HG03025 (cell line): Measurements from ENCODE around the gene SHC3.

Experiments used
- ATAC-seq: cut with Tn5 transposase; IDR thresholded peaks from one replicate; pipeline ENCODE4 v1.9.1; 2021; ENCODE audit warnings: mild to moderate bottlenecking, moderate library complexity; ENCODE audit not compliant: unreplicated experiment, low FRiP score

SHC3 gene

DNA sequence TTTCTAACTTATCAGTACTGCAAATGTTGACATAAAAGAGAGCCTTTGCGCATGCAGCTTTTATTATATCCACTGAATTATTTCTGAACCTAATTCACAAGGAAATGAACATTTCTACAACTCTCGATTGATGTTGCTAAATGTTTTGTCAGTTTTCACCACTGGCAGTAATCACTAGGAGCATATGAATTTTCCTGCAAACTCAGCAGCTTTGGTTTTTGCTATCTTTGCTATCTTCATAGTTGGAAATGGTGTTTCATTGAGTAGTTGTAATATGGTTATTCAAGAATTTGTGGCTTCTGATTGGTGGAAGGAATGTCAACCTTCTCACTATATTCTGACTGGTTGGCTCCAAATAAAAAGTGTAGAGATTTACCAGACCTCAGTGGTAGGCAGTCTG is 8.9 kb upstream of the SHC3 start:
- no peak for ATAC-seq

DNA sequence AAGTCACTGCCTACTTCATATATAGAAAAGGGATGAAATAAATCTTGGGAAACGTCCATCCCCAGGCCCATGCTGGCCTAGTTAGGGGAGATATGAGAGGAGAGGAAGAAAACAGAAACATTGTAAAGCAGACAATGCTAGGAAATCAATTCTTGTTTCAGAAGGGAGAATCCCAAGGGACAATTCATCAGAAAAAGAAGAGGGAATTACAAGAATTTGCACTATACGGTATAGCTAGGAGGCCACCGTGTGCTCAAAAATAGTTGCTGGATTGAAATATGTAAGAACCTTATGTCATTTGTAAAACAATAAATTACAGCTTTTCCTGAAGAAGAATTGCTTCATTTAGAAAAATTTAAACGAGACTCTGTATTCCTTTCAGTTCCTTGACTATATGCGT is 8.3 kb upstream of the SHC3 start:
- no peak for ATAC-seq

DNA sequence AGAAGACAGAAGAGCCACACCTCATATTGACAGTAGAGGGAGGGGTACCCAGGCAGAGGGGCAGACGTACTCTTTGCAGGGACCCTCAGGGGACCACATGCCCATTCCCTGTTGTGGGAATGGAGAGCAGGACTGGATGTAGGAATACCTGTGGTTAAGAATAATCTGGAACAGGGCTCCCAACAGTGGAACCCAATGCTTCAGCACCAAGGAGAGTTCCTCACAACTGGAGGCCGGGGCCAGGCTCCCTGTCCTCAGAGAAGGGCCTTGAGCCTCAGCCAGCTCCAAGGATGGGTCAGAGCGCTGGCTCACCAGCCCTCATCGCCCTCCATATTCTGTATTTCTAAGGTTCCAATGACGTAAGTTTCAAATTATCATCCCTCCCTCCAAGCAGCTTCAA is 7.4 kb upstream of the SHC3 start:
- ATAC-seq, result no peak

DNA sequence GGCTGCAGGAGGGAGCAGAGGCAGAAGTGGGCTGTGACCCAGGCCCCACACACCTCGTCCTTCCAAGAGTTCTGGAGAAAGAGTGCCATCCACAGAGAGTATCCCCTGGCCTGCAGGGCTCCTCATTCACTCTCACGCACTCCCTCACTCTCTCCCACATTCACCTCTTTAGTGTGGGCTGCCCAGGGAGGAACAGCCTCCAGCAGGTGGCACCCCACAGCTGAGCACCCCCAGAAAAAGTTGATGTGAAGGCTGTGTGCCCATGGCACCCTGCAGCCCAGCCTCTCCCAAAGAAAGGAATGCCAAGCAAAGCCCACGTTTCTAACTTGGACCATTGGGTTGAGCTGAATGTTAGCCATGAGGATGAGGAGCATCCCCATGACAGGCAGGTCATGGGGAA is 4.5 kb upstream of the SHC3 start:
- ATAC-seq, result no peak

DNA sequence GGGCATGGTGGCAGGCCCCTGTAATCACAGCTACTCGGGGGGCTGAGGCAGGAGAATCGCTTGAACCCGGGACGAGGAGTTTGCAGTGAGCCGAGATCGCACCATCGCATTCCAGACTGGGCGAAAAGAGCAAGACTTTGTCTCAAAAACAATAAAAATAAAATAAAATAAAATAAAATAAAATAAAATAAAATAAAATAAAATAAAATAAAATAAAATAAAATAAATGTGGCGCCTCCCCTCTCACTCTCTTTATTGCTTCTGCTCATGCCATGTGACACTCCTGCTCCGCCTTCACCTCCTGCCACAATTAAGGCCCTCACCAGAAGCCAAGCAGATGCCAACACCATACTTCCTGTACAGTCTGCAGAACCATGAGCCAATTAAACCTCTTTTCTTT is 3.8 kb upstream of the SHC3 start:
- no peak for ATAC-seq

DNA sequence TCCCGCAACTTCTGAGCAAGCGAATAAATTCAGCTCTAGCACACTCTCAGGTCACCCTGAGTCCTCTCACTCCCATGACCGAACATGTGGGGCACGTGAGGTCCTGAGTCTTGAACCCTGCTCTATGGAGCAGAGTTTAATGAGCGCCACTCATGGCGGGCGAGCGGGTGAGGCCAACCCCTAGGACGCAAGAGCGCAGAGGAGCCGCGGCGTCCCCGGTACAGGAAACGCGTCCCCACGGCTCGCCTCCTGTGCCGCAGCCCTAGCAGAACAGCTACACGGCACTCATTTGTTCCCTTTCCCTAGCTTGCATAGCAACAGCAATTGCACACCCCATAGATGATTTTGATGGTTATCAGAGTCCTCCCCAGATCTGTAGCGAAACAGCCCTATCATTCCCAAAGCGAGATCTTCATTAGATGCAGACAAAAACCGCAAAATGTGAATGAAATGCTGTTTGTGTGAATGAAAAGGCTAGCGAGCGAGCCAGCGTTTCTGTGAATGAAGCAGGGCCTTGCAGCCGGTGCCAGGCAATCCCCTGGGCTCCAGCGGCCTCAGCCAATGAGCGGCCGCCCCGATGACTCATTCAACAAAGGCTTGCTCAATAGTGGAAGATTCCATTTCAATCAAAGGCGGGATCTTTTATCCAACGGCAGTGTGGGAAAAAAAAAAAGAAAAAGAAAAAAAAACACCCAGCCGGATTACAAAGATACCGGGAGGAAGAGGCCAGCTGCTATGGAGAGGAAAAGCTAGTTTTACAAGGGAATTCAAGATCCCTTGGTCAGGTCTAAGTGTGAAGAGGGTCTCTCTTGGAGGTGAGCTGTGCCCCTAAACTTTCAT is 1.5 kb upstream of the SHC3 start:
- no peak for ATAC-seq

DNA sequence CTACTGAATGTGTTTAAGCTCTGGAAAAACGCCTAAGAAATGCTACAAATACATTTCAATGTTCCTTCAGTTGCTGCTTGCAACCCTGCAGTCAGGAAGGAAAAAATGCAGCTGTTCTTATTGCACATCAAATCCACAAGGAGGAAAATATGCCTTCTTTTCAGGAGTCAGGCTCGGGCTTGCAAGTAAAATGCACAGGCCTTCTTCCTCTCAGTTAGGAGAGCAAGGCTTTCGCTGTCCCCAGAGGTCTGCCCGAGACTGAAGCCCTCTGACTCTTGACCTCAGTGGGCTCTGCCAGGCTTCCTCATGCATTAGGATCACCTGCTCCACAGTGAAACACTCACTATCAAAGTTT is 899 bp upstream of the SHC3 start:
- no peak for ATAC-seq

DNA sequence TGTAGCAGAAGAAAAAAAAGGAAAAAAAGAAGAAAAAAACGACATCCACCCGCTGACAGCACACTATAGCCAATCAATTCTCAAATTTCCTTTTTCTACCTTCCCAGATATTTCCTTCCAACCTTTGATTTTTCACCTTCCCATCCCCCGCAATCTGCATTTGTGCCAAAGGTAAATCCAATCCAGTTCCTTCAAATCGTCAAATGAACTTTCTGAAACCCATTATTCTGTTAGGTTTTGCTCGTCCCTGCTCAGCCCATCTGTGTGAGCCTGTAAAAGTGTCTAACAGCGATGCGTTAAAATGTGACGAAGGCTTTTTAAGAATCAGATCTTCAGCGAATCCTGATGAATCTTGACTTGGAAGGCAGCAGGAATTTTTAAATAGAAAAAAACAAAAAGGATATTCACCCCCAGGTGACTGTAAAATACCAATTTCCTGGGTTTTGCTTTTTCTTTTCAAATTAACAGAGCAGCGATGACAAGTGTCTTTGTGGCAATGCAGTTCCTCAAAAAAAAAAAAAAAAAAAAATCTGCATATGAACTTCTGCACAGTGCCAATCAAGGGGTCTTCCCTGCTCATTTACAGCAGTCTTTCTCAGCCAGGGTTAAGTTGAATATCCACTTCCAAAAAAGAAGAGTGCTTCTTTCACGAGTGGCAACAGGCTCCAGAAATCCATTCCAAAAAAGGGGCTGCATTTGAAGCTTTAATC is 367 bp upstream of the SHC3 start:
- no peak for ATAC-seq

DNA sequence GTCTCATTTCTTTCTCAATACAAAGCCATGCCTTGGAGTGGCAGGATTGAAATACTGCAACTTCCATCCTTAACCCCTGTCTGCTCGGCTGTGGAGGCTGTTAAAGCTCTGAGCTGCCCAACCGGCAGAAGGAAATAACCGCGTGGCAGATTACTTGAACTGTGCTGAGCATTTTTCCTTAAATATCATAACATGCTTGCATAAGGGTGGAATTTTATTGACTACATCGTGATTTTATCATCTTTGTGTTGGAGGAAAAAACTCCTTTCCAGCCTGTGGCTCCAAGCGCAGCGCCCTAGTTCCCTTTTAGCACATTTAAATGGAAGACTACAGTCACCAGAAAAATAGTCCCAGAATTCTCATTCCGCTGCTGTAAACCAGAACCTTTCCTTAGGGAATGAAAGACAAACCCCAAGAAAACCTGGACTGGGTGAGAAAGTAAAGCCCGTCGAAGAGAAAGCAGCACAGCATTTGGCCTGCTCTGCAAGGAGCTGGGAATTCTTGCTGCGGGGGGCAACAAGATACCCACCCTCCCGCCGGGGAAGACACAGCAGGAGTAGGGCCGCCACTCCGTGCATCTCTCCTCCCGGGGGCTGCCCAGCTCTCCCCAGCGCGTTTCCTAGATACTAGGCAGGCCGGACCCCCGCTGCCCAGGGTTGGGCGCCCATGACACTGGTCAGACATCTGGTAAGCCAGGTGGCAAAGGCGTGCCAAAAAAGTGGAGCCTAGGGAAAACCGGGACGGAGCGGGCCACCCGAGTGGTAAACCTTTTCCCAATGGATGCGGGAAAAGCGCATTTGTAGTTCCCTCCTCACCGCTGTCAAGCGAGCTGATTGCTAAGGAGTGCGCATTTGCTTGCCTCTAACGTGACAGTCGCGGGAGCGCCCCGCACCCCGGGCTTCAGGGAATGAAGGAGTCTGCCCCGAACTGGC is 1.3 kb downstream of the SHC3 start:
- ATAC-seq, result no peak

DNA sequence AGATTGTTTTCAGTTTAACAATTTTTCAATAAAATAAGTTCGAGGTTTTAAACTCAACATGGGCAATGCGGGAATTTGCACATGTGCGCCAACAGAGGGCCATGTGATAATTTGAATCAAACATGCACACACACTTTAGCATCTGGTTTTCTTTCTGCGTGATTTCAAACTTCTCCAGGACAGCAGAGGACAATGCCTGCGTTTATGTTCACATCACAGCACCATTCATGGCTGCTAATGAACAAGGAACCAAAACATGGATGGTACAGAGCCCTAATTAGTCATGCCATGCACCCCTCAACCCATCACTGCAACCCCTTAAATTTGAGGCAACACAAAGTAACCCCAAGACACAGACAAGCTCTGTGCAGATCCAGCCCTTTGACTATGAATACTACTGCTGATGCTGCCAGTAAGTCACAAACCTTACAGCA is 2.8 kb downstream of the SHC3 start:
- ATAC-seq, result no peak

DNA sequence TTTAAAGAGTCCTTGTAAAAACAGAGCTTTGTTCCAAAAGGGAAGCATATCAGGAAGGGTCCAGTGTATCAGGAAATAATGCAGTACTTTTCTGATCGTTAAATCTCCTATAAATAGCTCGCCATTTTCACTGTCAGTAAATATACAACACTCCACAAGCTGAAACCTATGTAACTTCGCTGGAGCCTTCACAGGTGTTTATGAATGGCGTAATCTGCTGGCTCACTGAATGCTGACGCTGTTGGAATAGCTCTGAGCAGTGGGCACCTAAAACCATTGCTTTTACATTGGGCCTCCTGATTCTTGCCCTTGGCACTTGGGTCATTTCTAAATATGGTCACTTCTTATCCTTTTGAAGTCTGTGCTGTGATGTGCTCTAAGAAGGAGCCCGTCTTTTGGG is 4.3 kb downstream of the SHC3 start:
- no peak for ATAC-seq

DNA sequence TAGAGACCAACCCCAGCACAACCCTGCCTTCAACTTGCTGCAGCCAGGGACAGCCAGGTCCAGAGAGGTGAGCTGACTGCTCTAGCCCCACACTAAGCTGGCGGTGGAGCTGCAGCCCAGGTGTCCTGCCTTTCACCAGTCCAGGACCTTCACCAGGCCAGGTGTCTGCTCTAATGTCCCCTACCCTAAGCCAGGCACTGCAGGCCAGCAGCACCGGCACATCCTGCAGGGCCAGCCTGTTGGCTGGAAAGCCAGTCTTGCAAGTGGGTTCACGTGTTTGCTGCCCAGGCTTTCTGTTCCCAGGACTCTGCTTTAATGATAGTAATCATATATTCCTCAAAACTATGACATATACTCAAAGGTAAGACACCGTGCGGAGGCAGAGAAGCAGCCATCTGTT is 5.5 kb downstream of the SHC3 start:
- no peak for ATAC-seq

DNA sequence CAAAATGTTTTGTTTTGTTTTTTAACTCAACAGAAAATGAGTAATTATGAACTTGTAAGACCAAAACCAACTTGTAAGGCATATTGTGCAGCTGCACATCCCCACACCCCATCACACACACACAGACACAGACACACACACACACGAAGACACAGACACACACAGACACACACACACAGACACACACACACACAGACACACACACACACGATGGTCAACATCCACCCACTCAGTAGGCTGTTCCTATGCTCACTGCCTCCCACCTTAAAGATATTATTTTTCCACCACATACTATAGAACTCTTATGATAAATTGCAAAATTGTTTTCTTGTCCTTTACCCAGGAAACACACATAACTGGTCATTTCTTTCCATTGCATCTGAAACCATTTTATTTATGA is 6.2 kb downstream of the SHC3 start:
- no peak for ATAC-seq

DNA sequence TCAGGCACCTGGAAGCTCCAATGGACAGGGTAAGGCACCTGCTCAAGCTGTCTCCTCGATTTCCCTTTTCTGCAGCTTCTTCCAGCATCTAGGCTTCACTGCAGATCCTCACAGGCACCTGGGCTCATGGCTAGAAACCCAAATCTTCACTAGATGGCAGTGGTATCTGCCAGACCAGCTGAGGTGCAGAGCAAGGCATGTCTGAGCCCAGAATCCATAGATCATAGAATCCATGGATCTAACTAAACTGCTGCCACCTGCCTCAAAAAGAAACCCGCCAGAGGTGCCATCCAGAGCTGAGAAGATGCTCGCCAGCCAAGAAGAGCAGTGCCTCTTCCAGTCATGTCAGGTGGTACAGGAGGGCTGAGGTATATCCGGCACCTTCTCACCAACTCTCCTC is 6.9 kb downstream of the SHC3 start:
- ATAC-seq, result no peak

DNA sequence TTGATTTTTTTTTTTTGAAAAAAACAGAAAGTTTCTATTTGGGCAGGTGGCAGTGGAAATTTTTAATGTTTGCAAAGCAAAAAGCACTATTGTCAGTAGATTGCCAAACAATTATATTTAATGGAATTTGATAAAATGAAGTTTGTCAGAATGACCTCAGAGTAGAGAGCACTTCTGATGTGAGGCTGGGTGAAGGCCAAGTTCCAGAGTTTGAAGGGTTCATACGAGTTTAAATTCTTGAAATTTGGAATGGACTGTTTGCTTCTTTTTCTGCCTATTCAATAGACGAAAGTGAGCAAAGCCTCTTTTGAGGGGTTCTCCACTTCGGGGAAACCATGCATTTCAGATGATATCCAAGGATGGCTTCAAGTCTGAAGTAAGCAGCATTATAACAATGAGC is 7.4 kb downstream of the SHC3 start:
- no peak for ATAC-seq

DNA sequence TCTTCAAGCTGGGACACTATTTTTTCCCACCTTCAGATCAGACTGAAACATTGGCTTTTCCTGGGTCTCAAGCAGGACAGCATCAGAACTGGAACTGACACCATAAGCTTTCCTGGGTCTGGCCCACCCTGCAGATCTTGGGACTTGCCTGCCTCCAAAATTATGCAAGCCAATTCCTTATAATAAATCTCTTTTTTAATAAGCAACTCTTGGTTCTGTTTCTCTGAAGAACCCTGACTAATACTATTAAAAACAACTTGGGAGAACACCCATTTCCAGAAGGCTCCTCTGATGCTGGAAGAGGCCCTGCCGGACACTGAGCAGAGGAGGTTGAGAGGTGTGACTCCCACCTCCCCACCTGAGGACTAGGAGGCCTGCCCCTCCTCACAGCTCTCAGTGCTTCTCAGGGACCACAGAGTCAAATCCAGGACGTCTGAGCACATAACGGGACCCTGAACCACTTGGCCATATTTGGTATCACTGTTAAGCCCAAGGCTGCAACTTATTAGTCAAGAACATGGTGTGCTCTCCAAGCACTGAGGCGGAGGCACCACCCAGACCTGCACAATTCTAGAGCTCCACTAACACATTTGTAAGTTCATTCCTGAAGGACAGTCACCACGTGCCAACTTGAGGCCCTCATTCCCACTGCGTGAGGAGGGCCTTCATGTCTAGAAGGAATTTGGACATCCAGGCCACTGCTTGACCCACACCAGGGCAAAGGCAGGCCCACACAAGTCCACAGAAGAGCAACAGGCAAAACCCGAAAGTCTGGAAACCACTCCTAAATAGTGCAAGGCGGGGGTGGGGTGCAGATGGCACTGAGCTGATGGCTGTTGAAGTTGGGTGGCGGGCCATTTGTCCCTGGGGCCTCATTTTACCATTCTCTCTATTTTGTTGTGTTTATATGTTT is 9.5 kb downstream of the SHC3 start:
- ATAC-seq, result no peak

DNA sequence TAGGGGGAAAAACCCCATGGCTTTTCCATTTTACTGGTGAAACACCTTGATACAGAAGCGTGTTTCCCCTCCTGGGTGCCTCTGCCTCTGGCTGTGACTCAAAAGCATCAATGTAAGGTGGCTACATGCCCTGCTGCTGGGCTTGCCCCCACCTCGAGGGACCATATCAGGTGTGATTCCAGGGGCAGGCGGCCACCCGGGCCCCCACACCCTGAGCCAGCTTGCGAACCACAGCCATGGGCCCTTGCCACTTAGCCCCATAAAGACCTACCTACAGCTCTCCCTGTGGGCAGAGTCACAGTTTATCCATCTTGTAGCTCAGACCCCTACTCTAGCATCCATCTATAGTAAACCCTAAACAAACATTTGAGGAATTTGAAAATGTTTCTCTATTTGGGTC is 10.8 kb downstream of the SHC3 start:
- ATAC-seq, result no peak

DNA sequence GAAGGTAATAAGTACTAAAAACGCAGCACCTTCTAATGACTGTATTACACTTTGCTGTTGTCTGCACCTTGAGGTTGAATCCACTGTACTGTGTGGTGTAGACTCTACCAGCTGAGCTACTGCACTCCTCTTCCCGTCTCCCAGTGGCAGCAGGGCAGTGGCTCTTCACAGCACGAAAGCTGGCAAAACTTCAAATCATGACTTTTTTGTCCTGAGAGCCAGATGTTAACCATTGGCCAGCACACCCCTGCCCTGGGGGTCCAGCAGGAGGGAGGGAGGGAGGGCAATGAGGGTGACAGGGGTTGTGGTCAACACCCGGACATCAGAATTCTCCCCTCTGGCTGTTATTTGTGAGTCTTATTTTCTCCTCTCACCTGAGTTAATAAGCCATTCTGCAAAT is 11.8 kb downstream of the SHC3 start:
- no peak for ATAC-seq

DNA sequence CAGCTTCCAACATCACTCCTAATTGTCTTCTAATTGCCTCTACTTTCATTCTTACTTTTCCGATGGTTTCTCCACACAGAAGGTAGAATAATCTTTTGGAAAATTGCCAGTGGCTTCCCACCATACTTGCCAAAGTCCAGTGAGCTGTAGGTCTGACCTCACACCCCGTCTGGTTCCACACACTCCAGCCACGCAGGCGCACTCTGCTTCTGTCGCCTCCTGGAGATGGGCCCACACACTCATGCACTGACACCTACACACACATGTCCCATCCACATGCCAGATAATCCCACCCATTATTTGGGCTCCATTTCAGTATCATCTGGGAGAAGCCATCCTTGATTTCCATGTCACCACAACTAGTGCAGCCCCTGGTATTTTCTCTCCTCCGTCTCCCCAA is 12.7 kb downstream of the SHC3 start:
- ATAC-seq, result no peak

DNA sequence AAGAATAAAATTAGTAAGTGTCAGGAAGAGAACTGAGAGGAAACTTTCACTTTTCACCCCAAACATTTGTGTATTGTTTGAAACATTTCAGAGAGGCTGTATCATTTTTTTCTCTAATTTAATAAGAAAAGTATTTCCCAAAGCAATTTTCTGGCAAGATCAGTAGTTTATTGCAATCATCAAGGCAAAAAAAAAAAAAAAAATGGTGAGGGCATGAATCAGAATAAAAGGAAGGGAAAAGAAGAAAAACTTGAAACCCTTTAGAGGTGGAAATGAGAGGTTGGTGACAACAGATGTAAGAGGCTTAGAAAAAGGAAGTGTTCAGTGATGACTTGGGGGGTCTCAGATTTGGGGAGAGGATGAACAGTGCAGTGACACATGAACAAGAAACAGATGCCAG is 13.3 kb downstream of the SHC3 start:
- ATAC-seq, result no peak
